GM12874 (cell line): ENCODE data around the gene CFAP58.

Experiments used
- CTCF ChIP-seq: IDR thresholded peaks from 2 replicates; pipeline ENCODE4 v1.5.1; 2011; ENCODE audit warnings: low read depth, mild to moderate bottlenecking, control low read depth, low read length, moderate library complexity; ENCODE audit not compliant: insufficient read depth

Gene CFAP58

GRCh38 chr10:104367904-104368303 is 14.3 kb downstream of the CFAP58 start:
- no peak for TF ChIP-seq CTCF

GRCh38 chr10:104368381-104368780 is 14.7 kb downstream of the CFAP58 start:
- TF ChIP-seq CTCF: no peak

- TF ChIP-seq CTCF: no peak
Observed at GRCh38 chr10:104371753-104372152, 18.1 kb downstream of the CFAP58 start.

- TF ChIP-seq CTCF: no peak
Observed at GRCh38 chr10:104374591-104374990, 21.0 kb downstream of the CFAP58 start.

GRCh38 chr10:104376784-104377300 is 23.2 kb downstream of the CFAP58 start:
- TF ChIP-seq CTCF: no peak

GRCh38 chr10:104380336-104380735 is 26.7 kb downstream of the CFAP58 start:
- no peak for TF ChIP-seq CTCF

- no peak for TF ChIP-seq CTCF
Observed at GRCh38 chr10:104387130-104387888, 33.7 kb downstream of the CFAP58 start.
